ENCODE results near the gene SNAP23.
"Not testable (repeated sequence)": the region's sequence is repeated elsewhere in the genome, so short reads cannot be mapped to it uniquely, and the experiment has no call there.

SNAP23 gene

DNA sequence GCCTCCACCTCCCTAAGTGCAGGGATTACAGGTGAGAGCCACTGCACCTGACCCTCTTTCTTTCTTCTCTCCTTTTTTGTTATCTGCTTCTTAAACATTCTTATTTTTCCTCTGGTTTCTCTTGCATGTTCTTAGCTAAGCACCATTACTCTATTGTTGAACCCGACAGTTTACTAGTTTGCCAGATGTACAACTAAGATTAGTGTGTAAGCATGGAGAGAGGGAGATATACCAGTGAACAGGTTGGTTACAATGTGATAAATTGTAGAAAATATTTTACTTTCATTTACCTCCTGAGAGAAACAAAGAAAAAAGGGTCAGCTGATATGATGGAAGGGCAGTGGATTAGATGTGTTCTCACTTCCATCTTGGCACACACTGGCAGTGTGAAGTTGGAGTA lies 58.1 kb downstream of the SNAP23 start:
- Histone ChIP-seq H3K27me3 (replicated peaks) (no peaks in the 10 kb centered on the region), H3K4me3 (ENCODE audit: low read depth, low read length) (no peak overlapping the region), H3K27ac (no peak overlapping the region), H3K36me3 (replicated peaks) (peaks cover 2% of the 10 kb centered on the region)
- no peak for DNase-seq
- TF ChIP-seq, protein P1, sequence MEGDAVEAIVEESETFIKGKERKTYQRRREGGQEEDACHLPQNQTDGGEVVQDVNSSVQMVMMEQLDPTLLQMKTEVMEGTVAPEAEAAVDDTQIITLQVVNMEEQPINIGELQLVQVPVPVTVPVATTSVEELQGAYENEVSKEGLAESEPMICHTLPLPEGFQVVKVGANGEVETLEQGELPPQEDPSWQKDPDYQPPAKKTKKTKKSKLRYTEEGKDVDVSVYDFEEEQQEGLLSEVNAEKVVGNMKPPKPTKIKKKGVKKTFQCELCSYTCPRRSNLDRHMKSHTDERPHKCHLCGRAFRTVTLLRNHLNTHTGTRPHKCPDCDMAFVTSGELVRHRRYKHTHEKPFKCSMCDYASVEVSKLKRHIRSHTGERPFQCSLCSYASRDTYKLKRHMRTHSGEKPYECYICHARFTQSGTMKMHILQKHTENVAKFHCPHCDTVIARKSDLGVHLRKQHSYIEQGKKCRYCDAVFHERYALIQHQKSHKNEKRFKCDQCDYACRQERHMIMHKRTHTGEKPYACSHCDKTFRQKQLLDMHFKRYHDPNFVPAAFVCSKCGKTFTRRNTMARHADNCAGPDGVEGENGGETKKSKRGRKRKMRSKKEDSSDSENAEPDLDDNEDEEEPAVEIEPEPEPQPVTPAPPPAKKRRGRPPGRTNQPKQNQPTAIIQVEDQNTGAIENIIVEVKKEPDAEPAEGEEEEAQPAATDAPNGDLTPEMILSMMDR (IDR thresholded peaks at IDR 0.05; ENCODE audit: low read depth, low read length, missing control alignments): no peak
- in situ Hi-C loops (cut with HindIII; ENCODE audit: low pct_ligation_motif_present, low sequenced_read_pairs): no loop called here

DNA sequence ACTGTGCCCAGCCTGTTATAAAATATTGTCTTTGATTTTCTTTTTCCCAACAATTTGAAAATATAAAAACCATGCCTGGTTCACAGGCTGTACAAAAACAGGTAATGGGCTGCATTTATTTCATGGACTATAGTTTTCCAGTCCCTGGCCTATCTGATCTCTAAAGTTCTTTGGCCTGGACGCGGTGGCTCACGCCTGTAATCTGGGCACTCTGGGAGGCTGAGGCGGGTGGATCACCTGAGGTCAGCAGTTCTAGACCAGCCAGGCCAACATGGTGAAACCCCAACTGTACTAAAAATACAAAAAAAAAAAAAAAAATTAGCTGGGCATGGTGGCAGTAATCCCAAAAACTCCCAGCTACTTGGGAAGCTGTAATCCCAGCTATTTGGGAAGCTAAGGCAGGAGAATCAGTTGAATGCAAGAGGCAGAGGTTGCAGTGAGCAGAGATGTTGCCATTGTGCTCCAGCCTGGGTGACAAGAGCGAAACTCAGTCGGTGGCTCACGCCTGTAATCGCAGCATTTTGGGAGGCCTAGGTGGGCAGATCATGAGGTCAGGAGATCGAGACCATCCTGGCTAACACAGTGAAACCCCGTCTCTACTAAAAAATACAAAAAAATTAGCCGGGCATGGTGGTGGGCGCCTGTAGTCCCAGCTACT lies 61.2 kb downstream of the SNAP23 start:
- H3K27ac ChIP-seq; H3K36me3 ChIP-seq (replicated peaks); H3K4me3 ChIP-seq (ENCODE audit: low read depth, low read length); DNase-seq; H3K27me3 ChIP-seq (replicated peaks); in situ Hi-C loops (cut with HindIII; ENCODE audit: low pct_ligation_motif_present, low sequenced_read_pairs): not testable (repeated sequence)

DNA sequence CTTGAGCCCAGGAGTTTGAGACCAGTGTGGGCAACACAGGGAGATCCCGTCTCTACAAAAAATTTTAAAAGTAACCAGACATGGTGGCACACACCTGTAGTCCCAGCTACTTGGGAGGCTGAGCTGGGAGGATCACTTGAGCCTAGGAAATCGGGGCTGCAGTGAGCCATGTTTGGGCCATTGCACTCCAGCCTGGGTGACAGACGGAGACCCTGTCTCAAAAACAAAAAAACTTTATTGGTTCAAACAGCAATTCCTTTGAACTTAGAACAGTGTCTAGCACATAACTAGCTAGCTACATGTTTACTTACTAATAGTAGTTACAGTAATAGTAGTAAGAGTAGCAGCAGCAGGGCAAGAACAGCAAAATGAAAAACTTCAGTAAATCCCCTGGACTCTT lies 63.3 kb downstream of the SNAP23 start:
- no peak overlapping the region for H3K4me3 ChIP-seq (ENCODE audit: low read depth, low read length)
- H3K36me3 ChIP-seq (replicated peaks): peaks cover 5% of the 10 kb centered on the region
- no peak overlapping the region for H3K27ac ChIP-seq
- H3K27me3 ChIP-seq (replicated peaks): no peaks in the 10 kb centered on the region
- TF ChIP-seq, protein P1 (IDR thresholded peaks at IDR 0.05; ENCODE audit: low read depth, low read length, missing control alignments): no peak
- in situ Hi-C loops (cut with HindIII; ENCODE audit: low pct_ligation_motif_present, low sequenced_read_pairs): no loop called here
- no peak for DNase-seq

DNA sequence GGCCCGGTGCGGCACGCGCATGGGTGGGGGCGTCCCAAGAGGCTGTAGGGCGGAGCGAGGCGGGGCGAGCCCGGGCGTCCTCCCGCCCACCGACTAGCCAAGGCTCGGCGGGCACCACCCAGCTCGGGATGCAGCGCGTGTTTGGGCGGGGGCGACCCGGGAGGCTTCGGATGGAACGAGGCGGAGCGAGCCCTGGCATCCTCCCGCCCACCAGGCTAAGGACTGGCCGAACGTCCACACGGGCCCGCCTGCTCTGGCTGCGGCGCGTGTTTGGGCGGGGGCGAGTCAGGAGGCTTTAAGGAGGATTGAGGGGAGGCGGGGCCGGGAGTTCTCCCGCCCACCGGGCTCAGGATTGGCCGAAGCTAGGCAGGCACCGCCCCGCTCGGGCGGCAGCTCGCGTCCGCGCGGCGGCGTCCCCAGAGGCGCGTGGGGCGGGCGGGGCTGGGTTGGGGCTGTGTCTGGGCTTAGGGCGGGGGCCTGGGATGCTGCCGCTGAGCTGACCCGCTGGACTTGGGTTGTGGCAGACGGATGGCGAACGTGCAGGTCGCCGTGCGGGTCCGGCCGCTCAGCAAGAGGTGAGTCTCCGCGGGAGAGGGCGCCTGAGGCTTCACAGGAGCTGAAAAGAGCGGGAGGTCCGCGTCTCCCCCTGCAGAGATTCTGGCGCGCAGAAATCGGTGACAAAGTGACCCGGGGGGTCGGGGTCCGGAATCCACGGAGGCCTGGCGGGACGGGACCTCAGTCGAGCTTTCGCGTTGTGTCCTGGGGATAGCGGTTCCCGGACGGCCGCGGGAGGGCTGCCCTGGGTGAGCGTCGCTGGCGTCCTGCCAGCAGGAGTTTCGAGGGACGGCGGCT lies 80.0 kb downstream of the SNAP23 start, which contains the start of gene STARD9:
Gene STARD9, plus strand, starts transcription at position 419 of the 852 bp plus-strand sequence. Its CDS starts 110 bp downstream, at position 529.
- Histone ChIP-seq H3K27me3 (replicated peaks) (no peaks in the 10 kb centered on the region), H3K4me3 (ENCODE audit: low read depth, low read length) (peak within 1 kb of the TSS; percentile 80), H3K36me3 (replicated peaks) (no peaks in the 10 kb centered on the region), H3K27ac (peak within 1 kb of the TSS; percentile 57)
- TF ChIP-seq, protein P1 (IDR thresholded peaks at IDR 0.05; ENCODE audit: low read depth, low read length, missing control alignments): no peak
- in situ Hi-C loops (cut with HindIII; ENCODE audit: low pct_ligation_motif_present, low sequenced_read_pairs): no loop called here
- DNase-seq: peak; percentile 97

DNA sequence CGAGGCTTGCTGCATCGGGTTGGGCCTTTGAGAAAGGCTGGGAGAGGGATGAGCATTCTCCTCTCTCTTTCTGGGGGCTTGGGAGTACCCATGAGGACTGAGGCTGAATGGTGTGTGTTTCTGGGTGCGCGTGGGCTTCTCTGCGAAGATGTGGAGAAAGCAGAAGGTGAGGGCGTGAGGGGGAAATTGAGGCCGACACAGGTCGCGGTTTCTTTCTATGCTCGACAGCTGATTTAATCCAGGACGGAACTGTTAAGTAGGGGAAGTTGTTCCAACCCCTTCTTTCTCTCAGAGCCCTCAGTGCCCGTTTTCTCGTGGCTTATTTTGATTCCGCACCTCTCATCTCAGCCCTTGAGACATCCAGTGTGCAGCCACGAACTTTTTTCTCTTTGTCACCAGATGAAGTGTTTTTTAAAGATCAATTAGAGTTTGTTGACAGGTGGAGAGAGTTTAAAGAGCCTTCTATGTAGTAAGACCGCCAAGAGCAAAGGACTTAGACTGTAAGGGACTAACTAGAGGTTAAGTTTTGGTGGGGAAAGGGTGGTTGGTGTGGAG lies 80.7 kb downstream of the SNAP23 start:
- no peak for DNase-seq
- Histone ChIP-seq H3K27me3 (replicated peaks) (no peaks in the 10 kb centered on the region), H3K36me3 (replicated peaks) (no peaks in the 10 kb centered on the region), H3K4me3 (ENCODE audit: low read depth, low read length) (peak overlapping the region; percentile 80), H3K27ac (peak overlapping the region; percentile 57)
- in situ Hi-C loops (cut with HindIII; ENCODE audit: low pct_ligation_motif_present, low sequenced_read_pairs): no loop called here
- TF ChIP-seq, protein P1 (IDR thresholded peaks at IDR 0.05; ENCODE audit: low read depth, low read length, missing control alignments): no peak

DNA sequence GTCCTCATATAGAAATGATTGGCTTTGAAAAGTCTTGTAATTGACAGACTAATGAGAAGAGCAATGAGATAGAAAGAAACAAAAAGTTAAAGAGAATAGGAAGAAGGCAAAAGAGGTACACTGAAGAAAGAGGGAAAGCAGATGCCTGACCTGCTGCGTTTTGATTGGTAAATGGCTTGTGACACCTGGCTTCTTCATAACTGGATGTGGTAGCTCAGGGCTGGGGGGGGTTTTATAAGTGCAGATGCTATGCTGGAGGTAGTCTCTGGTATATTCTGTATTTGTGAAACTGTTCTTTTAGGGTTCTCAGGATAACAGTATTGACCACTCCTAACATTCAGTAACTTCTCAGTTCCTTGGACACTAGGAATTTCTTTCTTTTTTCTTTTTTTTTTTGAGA lies 81.3 kb downstream of the SNAP23 start:
- Histone ChIP-seq H3K27ac (no peak overlapping the region), H3K4me3 (ENCODE audit: low read depth, low read length) (no peak overlapping the region), H3K36me3 (replicated peaks) (no peaks in the 10 kb centered on the region), H3K27me3 (replicated peaks) (no peaks in the 10 kb centered on the region)
- TF ChIP-seq, protein P1 (IDR thresholded peaks at IDR 0.05; ENCODE audit: low read depth, low read length, missing control alignments): no peak
- in situ Hi-C loops (cut with HindIII; ENCODE audit: low pct_ligation_motif_present, low sequenced_read_pairs): no loop called here
- DNase-seq: no peak

All from brain microvascular endothelial cell (primary cell).